HG03354 (cell line): ENCODE data around the gene MRPL40.
A peak's percentile ranks its signal among the peaks of the same experiment; 100 is the strongest.

Source experiments
- ATAC-seq: cut with Tn5 transposase; IDR thresholded peaks from one replicate; pipeline ENCODE4 v1.9.1; 2021; ENCODE audit warnings: mild to moderate bottlenecking; ENCODE audit not compliant: unreplicated experiment, poor library complexity, severe bottlenecking

Gene MRPL40

GRCh38 chr22:19406281-19406811 lies 26.0 kb upstream of the MRPL40 start:
- ATAC-seq: no peak

GRCh38 chr22:19406846-19407245 lies 25.5 kb upstream of the MRPL40 start:
- no peak for ATAC-seq

GRCh38 chr22:19407649-19408606 lies 24.4 kb upstream of the MRPL40 start:
- no peak for ATAC-seq

GRCh38 chr22:19410941-19411689 lies 21.2 kb upstream of the MRPL40 start:
- ATAC-seq: no peak

GRCh38 chr22:19411690-19412045 lies 20.7 kb upstream of the MRPL40 start:
- ATAC-seq: no peak

- ATAC-seq: no peak
These were observed 19.9 kb upstream of the MRPL40 start for GRCh38 chr22:19412478-19412877.

- ATAC-seq: no peak
These were observed 19.4 kb upstream of the MRPL40 start for GRCh38 chr22:19412923-19413322.

- ATAC-seq: no peak
These were observed 13.3 kb upstream of the MRPL40 start for GRCh38 chr22:19419086-19419463.

GRCh38 chr22:19419464-19420178 lies 12.7 kb upstream of the MRPL40 start:
- no peak for ATAC-seq

- ATAC-seq: no peak
These were observed 12.0 kb upstream of the MRPL40 start for GRCh38 chr22:19420321-19420720.

GRCh38 chr22:19422440-19423301 lies 9.7 kb upstream of the MRPL40 start:
- no peak for ATAC-seq

- no peak for ATAC-seq
These were observed 8.2 kb upstream of the MRPL40 start for GRCh38 chr22:19424186-19424500.

- ATAC-seq: no peak
These were observed 2.1 kb upstream of the MRPL40 start for GRCh38 chr22:19429950-19430889.

- peak; percentile 15 for ATAC-seq
These were observed 1.3 kb upstream of the MRPL40 start for GRCh38 chr22:19430890-19431541.

- peak; percentile 50 for ATAC-seq
These were observed 654 bp upstream of the MRPL40 start, which contains the start of gene HIRA for GRCh38 chr22:19431649-19432132. Gene HIRA, minus strand, starts transcription at chr22:19431733. Its CDS starts 257 bp downstream, at chr22:19431476.

GRCh38 chr22:19434401-19434800 lies 2.1 kb downstream of the MRPL40 start:
- no peak for ATAC-seq

GRCh38 chr22:19434829-19435580 lies 2.7 kb downstream of the MRPL40 start:
- ATAC-seq: no peak
